T-cell (primary cell): ENCODE measurements around the gene SPATA46. TPM values are rescaled to one million over a fixed set of nuclear protein-coding genes. Genes with fewer than 3 reads are reported as not detected.

Experiments
- ATAC-seq, 4 experiments: fragments of 200-7000 bp in 3 of 4; fragments of 150-1000 bp in 1 of 4; cut with Tn5 transposase; replicated peaks in 1 of 4; 1 replicate in 3 of 4; 2 replicates in 1 of 4; pipeline ENCODE4 v1.10.0; 2021; ENCODE audit warnings: moderate library complexity in 3 of 4, mild to moderate bottlenecking in 2 of 4, moderate number of reproducible peaks in 1 of 4
- CTCF ChIA-PET, 2 donors: fragments of 300-600 bp; sonication (Branson Sonifier 250); formaldehyde crosslinking; loops; one replicate each; lab custom pipeline; 2022; ENCODE audit warnings: antibody characterized with exemption in 2 of 2; lab: Charles Lee
- POLR2A ChIA-PET, 2 donors: fragments of 300-600 bp; sonication (Branson Sonifier 250); formaldehyde crosslinking; loops; one replicate each; lab custom pipeline; 2022; ENCODE audit warnings: antibody characterized with exemption in 2 of 2; lab: Charles Lee
- DNase-seq, 35 experiments: peaks; one replicate each; pipeline versions ENCODE4 v3.0.0 to v3.0.0-alpha.2; 2013 to 2023
- H3K27ac ChIP-seq: one replicate; pipeline ENCODE4 v1.5.1; 2013; ENCODE audit warnings: low read length
- H3K27me3 ChIP-seq, 2 experiments: replicated peaks in 1 of 2; 1 replicate in 1 of 2; 2 replicates in 1 of 2; pipeline versions ENCODE4 v1.6.1 to v1.7.0; 2013; ENCODE audit warnings: low read length in 1 of 2, mixed read lengths in 1 of 2; ENCODE audit not compliant: control insufficient read depth in 2 of 2, insufficient read depth in 2 of 2; ENCODE audit errors: extremely low read depth in 1 of 2
- H3K36me3 ChIP-seq, 2 donors: 1 replicate in 1 of 2; 2 replicates in 1 of 2; pipeline versions ENCODE4 v1.6.1 to v1.7.0; 2013; ENCODE audit warnings: low read length in 1 of 2; ENCODE audit not compliant: control insufficient read depth in 2 of 2, insufficient read depth in 1 of 2; ENCODE audit errors: extremely low read depth in 1 of 2
- H3K4me1 ChIP-seq, 2 experiments: 1 replicate in 1 of 2; 2 replicates in 1 of 2; pipeline versions ENCODE4 v1.6.1 to v1.7.0; 2013; ENCODE audit warnings: low read length in 2 of 2, mixed read lengths in 1 of 2; ENCODE audit not compliant: insufficient read depth in 2 of 2, control insufficient read depth in 1 of 2; ENCODE audit errors: extremely low read depth in 1 of 2
- H3K4me3 ChIP-seq, 2 donors: 1 replicate in 1 of 2; 2 replicates in 1 of 2; pipeline versions ENCODE4 v1.5.1 to v1.7.0; 2013; ENCODE audit warnings: mild to moderate bottlenecking in 2 of 2, low read length in 1 of 2, moderate library complexity in 1 of 2; ENCODE audit not compliant: control insufficient read depth in 1 of 2; ENCODE audit errors: extremely low read depth in 1 of 2
- H3K9me3 ChIP-seq: 2 replicates; pipeline ENCODE4 v1.7.0; 2013
- H3K27ac Mint-ChIP-seq, 2 donors: one replicate each; pipeline ENCODE4 v1.8.0; 2020 to 2021; ENCODE audit warnings: mild to moderate bottlenecking in 2 of 2, mixed read lengths in 2 of 2
- H3K27me3 Mint-ChIP-seq, 2 donors: one replicate each; pipeline ENCODE4 v1.8.0; 2021 to 2022; ENCODE audit warnings: mixed read lengths in 2 of 2
- H3K36me3 Mint-ChIP-seq: one replicate; pipeline ENCODE4 v1.8.0; 2021; ENCODE audit warnings: mixed read lengths
- H3K4me1 Mint-ChIP-seq, 3 donors: one replicate each; pipeline ENCODE4 v1.8.0; 2020 to 2022; ENCODE audit warnings: mixed read lengths in 3 of 3, mild to moderate bottlenecking in 1 of 3
- H3K4me3 Mint-ChIP-seq, 3 donors: one replicate each; pipeline ENCODE4 v1.8.0; 2020 to 2022; ENCODE audit warnings: mild to moderate bottlenecking in 3 of 3, mixed read lengths in 3 of 3, moderate library complexity in 3 of 3
- H3K9me3 Mint-ChIP-seq, 3 donors: one replicate each; pipeline ENCODE4 v1.8.0; 2020 to 2022; ENCODE audit warnings: mixed read lengths in 3 of 3
- WGBS: methylation state at CpG from one replicate; pipeline ENCODE4 v1.1.5; 2013; ENCODE audit warnings: missing lambda C conversion rate; ENCODE audit not compliant: insufficient coverage; 5-methylcytosine and 5-hydroxymethylcytosine counted together
- total RNA-seq, 35 experiments: library from RNA in 6 of 35; stranded (reverse) in 6 of 35; fragments of 120-200 nt in 1 of 35; gene quantifications; one replicate each; pipeline versions ENCODE4 v1.2.1 to v1.2.4 and lab custom pipeline; 2013 to 2026

Gene SPATA46
- total RNA-seq, 5 donors from 2014 or later (not counting 1 experiment from before 2014, with no cell fraction given), result not detected

- Histone ChIP-seq H3K4me3 (no peak overlapping the region), H3K9me3 (no peaks in the 10 kb centered on the region), H3K27me3 (peaks cover 0 to under 1% of the 10 kb centered on the region in 2 experiments), H3K27ac (no peak overlapping the region), H3K36me3 (no peaks in the 10 kb centered on the region), H3K4me1 (no peaks in the 10 kb centered on the region)
- no peaks in the 10 kb centered on the region for H3K27me3 Mint-ChIP-seq
- POLR2A ChIA-PET, result no interaction called here
- no peak overlapping the region for H3K27ac Mint-ChIP-seq
- no peaks in the 10 kb centered on the region for H3K4me1 Mint-ChIP-seq
- 100% methylated on average over 1 of the region's 6 CpGs for WGBS
- no peak for DNase-seq
- no peak overlapping the region for H3K4me3 Mint-ChIP-seq
- ATAC-seq, result no peak
- CTCF ChIA-PET, result no interaction called here
- H3K36me3 Mint-ChIP-seq, result no peaks in the 10 kb centered on the region
- H3K9me3 Mint-ChIP-seq, result no peaks in the 10 kb centered on the region
These were observed 3.6 kb upstream of the SPATA46 start for GRCh38 chr1:162380061-162380846.

GRCh38 chr1:162375463-162375862 lies 1.2 kb downstream of the SPATA46 start:
- ChIA-PET POLR2A (no interaction called here), CTCF (no interaction called here)
- no peak for DNase-seq
- Histone ChIP-seq H3K36me3 (no peaks in the 10 kb centered on the region), H3K4me1 (no peaks in the 10 kb centered on the region), H3K27ac (no peak overlapping the region), H3K4me3 (no peak overlapping the region), H3K9me3 (no peaks in the 10 kb centered on the region), H3K27me3 (peaks cover 0 to 5% of the 10 kb centered on the region in 2 experiments)
- H3K4me1 Mint-ChIP-seq, result no peaks in the 10 kb centered on the region
- no peak for ATAC-seq
- WGBS, result 100% methylated on average over 4 of the region's 8 CpGs
- no peaks in the 10 kb centered on the region for H3K36me3 Mint-ChIP-seq
- no peaks in the 10 kb centered on the region for H3K9me3 Mint-ChIP-seq
- H3K27ac Mint-ChIP-seq, result no peak overlapping the region
- H3K4me3 Mint-ChIP-seq, result no peak overlapping the region
- H3K27me3 Mint-ChIP-seq, result no peaks in the 10 kb centered on the region

DNA sequence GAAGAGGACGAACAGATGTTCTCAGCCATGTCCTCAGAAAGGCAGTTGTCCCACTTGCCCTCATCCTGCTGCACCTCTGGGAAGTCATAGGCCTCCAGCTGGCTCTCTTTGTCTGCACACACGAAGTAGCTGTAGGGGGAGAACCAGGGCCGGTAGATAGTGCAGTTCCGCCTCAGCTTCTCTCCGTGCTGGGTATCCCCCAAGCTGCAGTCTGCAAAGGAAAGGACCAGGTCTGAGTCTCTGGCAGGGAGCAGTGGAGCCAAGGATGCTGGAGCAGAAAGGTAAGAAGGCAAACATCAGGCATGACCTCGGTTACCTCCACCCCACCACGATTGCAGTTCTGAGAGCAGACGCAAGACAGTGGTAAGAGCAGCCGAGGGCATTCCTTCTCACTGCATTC lies 2.2 kb downstream of the SPATA46 start:
- no peaks in the 10 kb centered on the region for H3K9me3 ChIP-seq
- POLR2A ChIA-PET, result no interaction called here
- CTCF ChIA-PET, result no interaction called here
- no peaks in the 10 kb centered on the region for H3K36me3 ChIP-seq
- no peaks in the 10 kb centered on the region for H3K27me3 Mint-ChIP-seq
- no peak for DNase-seq
- H3K4me1 ChIP-seq, result no peaks in the 10 kb centered on the region
- 77% methylated on average over 5 of the region's 9 CpGs for WGBS
- no peak overlapping the region for H3K4me3 Mint-ChIP-seq
- H3K27ac ChIP-seq, result no peak overlapping the region
- no peaks in the 10 kb centered on the region for H3K4me1 Mint-ChIP-seq
- no peak overlapping the region for H3K4me3 ChIP-seq
- H3K36me3 Mint-ChIP-seq, result no peaks in the 10 kb centered on the region
- H3K9me3 Mint-ChIP-seq, result no peaks in the 10 kb centered on the region
- H3K27ac Mint-ChIP-seq, result no peak overlapping the region
- no peak for ATAC-seq
- peaks cover 0 to 5% of the 10 kb centered on the region in 2 experiments for H3K27me3 ChIP-seq

DNA sequence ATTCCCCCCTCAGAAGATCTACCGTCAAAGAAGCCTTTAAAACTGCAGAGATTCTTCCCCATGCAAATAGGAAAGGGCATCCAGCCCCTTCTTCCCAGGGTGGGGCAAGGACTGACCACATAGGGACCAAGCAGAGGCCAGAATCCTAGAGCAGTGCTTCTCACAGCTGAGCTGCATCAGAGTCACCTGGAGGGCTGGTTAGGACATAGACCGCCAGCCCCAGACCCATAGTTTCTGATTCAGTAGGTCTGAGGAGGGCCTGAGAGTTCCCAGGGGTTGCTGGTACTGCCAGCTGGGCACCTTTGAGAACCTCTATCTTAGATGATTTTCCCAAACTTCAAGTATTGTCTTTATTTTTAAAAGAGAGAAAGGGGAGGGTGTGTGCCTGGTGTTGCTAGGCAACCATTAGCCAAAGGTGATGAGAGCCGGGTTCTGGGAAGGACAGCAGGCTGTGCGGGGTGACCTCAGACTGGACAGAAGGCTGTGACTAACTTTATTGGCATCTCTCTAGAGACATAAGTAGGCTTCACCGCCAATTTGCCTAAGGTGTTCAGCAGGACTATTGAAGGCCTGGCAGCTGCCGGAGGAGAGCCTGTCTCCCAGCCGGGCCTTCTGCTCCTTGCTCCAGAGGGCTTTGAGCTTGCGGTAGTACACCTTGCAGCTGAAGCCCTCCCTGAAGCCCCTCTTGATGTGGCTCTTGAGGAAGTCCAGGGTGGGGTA lies 3.0 kb downstream of the SPATA46 start:
- H3K4me1 Mint-ChIP-seq, result no peaks in the 10 kb centered on the region
- no peaks in the 10 kb centered on the region for H3K4me1 ChIP-seq
- H3K27ac ChIP-seq, result no peak overlapping the region
- no peaks in the 10 kb centered on the region for H3K27me3 Mint-ChIP-seq
- WGBS, result 90% methylated on average over 8 of the region's 8 CpGs
- ATAC-seq (no peak), DNase-seq (no peak)
- H3K9me3 ChIP-seq, result no peaks in the 10 kb centered on the region
- H3K27me3 ChIP-seq, result peaks cover 0 to 5% of the 10 kb centered on the region in 2 experiments
- H3K36me3 ChIP-seq, result no peaks in the 10 kb centered on the region
- ChIA-PET CTCF (no interaction called here), POLR2A (no interaction called here)
- no peaks in the 10 kb centered on the region for H3K9me3 Mint-ChIP-seq
- H3K27ac Mint-ChIP-seq, result no peak overlapping the region
- no peak overlapping the region for H3K4me3 ChIP-seq
- no peaks in the 10 kb centered on the region for H3K36me3 Mint-ChIP-seq
- H3K4me3 Mint-ChIP-seq, result no peak overlapping the region

GRCh38 chr1:162373072-162373427 lies 3.6 kb downstream of the SPATA46 start:
- no peak overlapping the region for H3K4me3 ChIP-seq
- ChIA-PET POLR2A (no interaction called here), CTCF (no interaction called here)
- H3K27ac ChIP-seq, result no peak overlapping the region
- Mint-ChIP-seq H3K36me3 (no peaks in the 10 kb centered on the region), H3K27ac (no peak overlapping the region), H3K9me3 (no peaks in the 10 kb centered on the region), H3K4me3 (no peak overlapping the region), H3K4me1 (no peaks in the 10 kb centered on the region), H3K27me3 (no peaks in the 10 kb centered on the region)
- DNase-seq (no peak), ATAC-seq (no peak)
- peaks cover 0 to 6% of the 10 kb centered on the region in 2 experiments for H3K27me3 ChIP-seq
- no peaks in the 10 kb centered on the region for H3K4me1 ChIP-seq
- no peaks in the 10 kb centered on the region for H3K9me3 ChIP-seq
- no peaks in the 10 kb centered on the region for H3K36me3 ChIP-seq
- 33% methylated on average over 1 of the region's 1 CpG for WGBS

GRCh38 chr1:162372159-162373071 lies 4.2 kb downstream of the SPATA46 start:
- H3K27ac Mint-ChIP-seq, result no peak overlapping the region
- H3K4me1 ChIP-seq, result no peaks in the 10 kb centered on the region
- POLR2A ChIA-PET, result no interaction called here
- H3K27ac ChIP-seq, result no peak overlapping the region
- no peaks in the 10 kb centered on the region for H3K36me3 Mint-ChIP-seq
- H3K4me1 Mint-ChIP-seq, result no peaks in the 10 kb centered on the region
- no peaks in the 10 kb centered on the region for H3K36me3 ChIP-seq
- 50% methylated on average over 6 of the region's 13 CpGs for WGBS
- CTCF ChIA-PET, result no interaction called here
- ATAC-seq (no peak), DNase-seq (no peak)
- no peak overlapping the region for H3K4me3 Mint-ChIP-seq
- no peaks in the 10 kb centered on the region for H3K9me3 ChIP-seq
- no peaks in the 10 kb centered on the region for H3K9me3 Mint-ChIP-seq
- peaks cover 0 to 13% of the 10 kb centered on the region in 2 experiments for H3K27me3 ChIP-seq
- no peaks in the 10 kb centered on the region for H3K27me3 Mint-ChIP-seq
- no peak overlapping the region for H3K4me3 ChIP-seq
